Measurements from ENCODE around the gene GALNT9. TPM values are rescaled to one million over a fixed set of nuclear protein-coding genes. Genes with fewer than 3 reads are reported as not detected.

GALNT9 gene
- total and polyA plus RNA-seq, 8 donors: 0.15 to 3.1 (median 0.19) TPM; not detected in 5

- H3K27me3 ChIP-seq: peaks cover 0 to 82% (median 49%) of the 10 kb centered on the region in 3 donors
- H3K36me3 ChIP-seq: no peaks in the 10 kb centered on the region
- WGBS, 5 donors: 27 to 42% (median 36%) methylated on average over 14 to 16 of the region's 16 CpGs
- peak in 1 of 2 donors; percentile 59 for DNase-seq
- H3K9me3 ChIP-seq: no peaks in the 10 kb centered on the region
- TF ChIP-seq POLR2AphosphoS5 (IDR thresholded peaks at IDR 0.05) (no peak), EP300 (IDR thresholded peaks at IDR 0.05) (no peak), CTCF (IDR thresholded peaks at IDR 0.05) (no peak), POLR2A (IDR thresholded peaks at IDR 0.05) (no peak)
- peaks cover 0 to 18% (median 9%) of the 10 kb centered on the region in 4 donors for H3K4me1 ChIP-seq
- intact Hi-C loops (cut with DNase I; ENCODE audit: low total_unique reads): no loop called here
- H3K27ac ChIP-seq: no peak overlapping the region
- H3K4me3 ChIP-seq: no peak overlapping the region
Measured at GRCh38 chr12:132170094-132170636, 159.2 kb downstream of the GALNT9 start.

- TF ChIP-seq POLR2A (IDR thresholded peaks at IDR 0.05) (no peak), POLR2AphosphoS5 (IDR thresholded peaks at IDR 0.05) (no peak), CTCF (IDR thresholded peaks at IDR 0.05) (no peak), EP300 (IDR thresholded peaks at IDR 0.05) (no peak)
- 51 to 79% (median 72%) methylated on average over 2 to 17 of the region's 17 CpGs for whole genome bisulfite sequencing, 5 donors
- peaks cover 0 to 74% (median 43%) of the 10 kb centered on the region in 3 donors for H3K27me3 ChIP-seq
- H3K4me1 ChIP-seq: peaks cover 0 to 11% (median 4%) of the 10 kb centered on the region in 4 donors
- no peaks in the 10 kb centered on the region for H3K36me3 ChIP-seq
- H3K9me3 ChIP-seq: no peaks in the 10 kb centered on the region
- intact Hi-C loops (cut with DNase I; ENCODE audit: low total_unique reads): no loop called here
- H3K4me3 ChIP-seq: no peak overlapping the region
- no peak overlapping the region for H3K27ac ChIP-seq
- no peak for DNase-seq
Measured at GRCh38 chr12:132169376-132169775, 160.0 kb downstream of the GALNT9 start.

- Histone ChIP-seq H3K27me3 (peaks cover 0 to 71% (median 38%) of the 10 kb centered on the region in 3 donors), H3K36me3 (no peaks in the 10 kb centered on the region), H3K9me3 (no peaks in the 10 kb centered on the region), H3K4me3 (no peak overlapping the region), H3K27ac (no peak overlapping the region), H3K4me1 (peaks cover 0 to 11% (median 5%) of the 10 kb centered on the region in 4 donors)
- no peak for TF ChIP-seq POLR2AphosphoS5 (IDR thresholded peaks at IDR 0.05)
- TF ChIP-seq POLR2A (IDR thresholded peaks at IDR 0.05): no peak
- TF ChIP-seq EP300 (IDR thresholded peaks at IDR 0.05): no peak
- TF ChIP-seq CTCF (IDR thresholded peaks at IDR 0.05): no peak
- intact Hi-C loops (cut with DNase I; ENCODE audit: low total_unique reads): no loop called here
- WGBS, 5 donors: 77 to 87% (median 87%) methylated on average over 9 to 31 of the region's 31 CpGs
- DNase-seq: no peak
Measured at GRCh38 chr12:132168311-132169031, 160.9 kb downstream of the GALNT9 start.

GRCh38 chr12:132167611-132168310, 161.6 kb downstream of the GALNT9 start:
- intact Hi-C loops (cut with DNase I; ENCODE audit: low total_unique reads): no loop called here
- no peak overlapping the region for H3K27ac ChIP-seq
- no peak overlapping the region for H3K4me3 ChIP-seq
- H3K27me3 ChIP-seq: peaks cover 0 to 71% (median 33%) of the 10 kb centered on the region in 3 donors
- whole genome bisulfite sequencing, 5 donors: 70 to 84% (median 74%) methylated on average over 19 to 30 of the region's 30 CpGs
- H3K36me3 ChIP-seq: no peaks in the 10 kb centered on the region
- peaks cover 0 to 18% (median 12%) of the 10 kb centered on the region in 4 donors for H3K4me1 ChIP-seq
- no peaks in the 10 kb centered on the region for H3K9me3 ChIP-seq
- TF ChIP-seq EP300 (IDR thresholded peaks at IDR 0.05): no peak
- TF ChIP-seq POLR2A (IDR thresholded peaks at IDR 0.05): no peak
- TF ChIP-seq POLR2AphosphoS5 (IDR thresholded peaks at IDR 0.05): no peak
- no peak for TF ChIP-seq CTCF (IDR thresholded peaks at IDR 0.05)
- DNase-seq: no peak
